Osteoblast (primary cell): Measurements from ENCODE around the gene RAB8A. TPM values are rescaled to one million over a fixed set of nuclear protein-coding genes. Genes with fewer than 3 reads are reported as not detected.

Experiments
- DNase-seq: peaks from one replicate; pipeline ENCODE4 v3.0.0; 2011; ENCODE audit warnings: low spot score, mixed read lengths; ENCODE audit not compliant: insufficient read length; ENCODE audit errors: missing footprints
- H2AFZ ChIP-seq: 2 replicates; pipeline ENCODE4 v1.6.0; 2011; ENCODE audit warnings: mild to moderate bottlenecking, low read length
- H3K27ac ChIP-seq: 2 replicates; pipeline ENCODE4 v1.5.1; 2011; ENCODE audit warnings: mild to moderate bottlenecking, low read depth, low read length, moderate library complexity
- H3K27me3 ChIP-seq: 2 replicates; pipeline ENCODE4 v1.6.0; 2012; ENCODE audit warnings: mild to moderate bottlenecking, control low read depth, inconsistent platforms, low read length, moderate library complexity; ENCODE audit not compliant: insufficient read depth
- H3K36me3 ChIP-seq: 2 replicates; pipeline ENCODE4 v1.5.1; 2011; ENCODE audit warnings: mild to moderate bottlenecking, low read length, control low read depth, moderate library complexity; ENCODE audit not compliant: insufficient read depth
- H3K4me1 ChIP-seq: 2 replicates; pipeline ENCODE4 v1.5.1; 2011; ENCODE audit warnings: mild to moderate bottlenecking, low read length, control low read depth, moderate library complexity; ENCODE audit not compliant: insufficient read depth
- H3K4me2 ChIP-seq: 2 replicates; pipeline ENCODE4 v1.6.0; 2011; ENCODE audit warnings: mild to moderate bottlenecking, low read length; ENCODE audit not compliant: insufficient read depth
- H3K4me3 ChIP-seq: fragments of 200-600 bp; sonication (generic); 3 replicates; pipeline ENCODE4 v1.5.1; 2012; ENCODE audit warnings: mild to moderate bottlenecking, low read length, inconsistent platforms; ENCODE audit not compliant: insufficient read depth
- H3K79me2 ChIP-seq: 2 replicates; pipeline ENCODE4 v1.6.0; 2012; ENCODE audit warnings: mild to moderate bottlenecking, low read length, control low read depth, inconsistent platforms; ENCODE audit not compliant: insufficient read depth
- H3K9me3 ChIP-seq: 2 replicates; pipeline ENCODE4 v1.5.1; 2011; ENCODE audit warnings: low read depth, low read length, control low read depth
- H4K20me1 ChIP-seq: 2 replicates; pipeline ENCODE4 v1.6.0; 2012; ENCODE audit warnings: mild to moderate bottlenecking, low read length, control low read depth; ENCODE audit not compliant: insufficient read depth
- total RNA-seq: library from RNA; depleted of rRNA; stranded (reverse); fragments of >200 nt; gene quantifications from 2 replicates; pipeline ENCODE4 v1.2.3, GENCODE V29; 2012
- TF ChIP-seq, protein P1 (sequence below): IDR thresholded peaks from 2 replicates; pipeline ENCODE4 v1.5.1; 2011; ENCODE audit warnings: mild to moderate bottlenecking, low read depth, low read length, moderate library complexity; ENCODE audit errors: extremely low read depth

Gene RAB8A
- total RNA-seq, result 61.6 and 68.8 TPM in 2 replicates

GRCh38 chr19:16111160-16111908 is at the start of gene RAB8A:
RAB8A (plus strand) TSS chr19:16111889; CDS start chr19:16111902, 13 bp downstream.
- Histone ChIP-seq H3K79me2 (peaks cover 42% of the 10 kb centered on the region), H3K4me2 (peak within 1 kb of the TSS; percentile 88), H4K20me1 (peaks cover 24% of the 10 kb centered on the region), H3K4me1 (peaks cover 11% of the 10 kb centered on the region), H2AFZ (peak within 1 kb of the TSS; percentile 94), H3K36me3 (no peaks in the 10 kb centered on the region), H3K4me3 (peak within 1 kb of the TSS; percentile 99), H3K27ac (peak within 1 kb of the TSS; percentile 93), H3K27me3 (no peaks in the 10 kb centered on the region), H3K9me3 (no peaks in the 10 kb centered on the region)
- DNase-seq, result peak; percentile 100
- TF ChIP-seq, protein P1, sequence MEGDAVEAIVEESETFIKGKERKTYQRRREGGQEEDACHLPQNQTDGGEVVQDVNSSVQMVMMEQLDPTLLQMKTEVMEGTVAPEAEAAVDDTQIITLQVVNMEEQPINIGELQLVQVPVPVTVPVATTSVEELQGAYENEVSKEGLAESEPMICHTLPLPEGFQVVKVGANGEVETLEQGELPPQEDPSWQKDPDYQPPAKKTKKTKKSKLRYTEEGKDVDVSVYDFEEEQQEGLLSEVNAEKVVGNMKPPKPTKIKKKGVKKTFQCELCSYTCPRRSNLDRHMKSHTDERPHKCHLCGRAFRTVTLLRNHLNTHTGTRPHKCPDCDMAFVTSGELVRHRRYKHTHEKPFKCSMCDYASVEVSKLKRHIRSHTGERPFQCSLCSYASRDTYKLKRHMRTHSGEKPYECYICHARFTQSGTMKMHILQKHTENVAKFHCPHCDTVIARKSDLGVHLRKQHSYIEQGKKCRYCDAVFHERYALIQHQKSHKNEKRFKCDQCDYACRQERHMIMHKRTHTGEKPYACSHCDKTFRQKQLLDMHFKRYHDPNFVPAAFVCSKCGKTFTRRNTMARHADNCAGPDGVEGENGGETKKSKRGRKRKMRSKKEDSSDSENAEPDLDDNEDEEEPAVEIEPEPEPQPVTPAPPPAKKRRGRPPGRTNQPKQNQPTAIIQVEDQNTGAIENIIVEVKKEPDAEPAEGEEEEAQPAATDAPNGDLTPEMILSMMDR, result peak; percentile 74

- no peak for DNase-seq
- H3K27me3 ChIP-seq, result no peaks in the 10 kb centered on the region
- H3K4me2 ChIP-seq, result no peak overlapping the region
- peaks cover 33% of the 10 kb centered on the region for H3K4me1 ChIP-seq
- H4K20me1 ChIP-seq, result no peaks in the 10 kb centered on the region
- H3K4me3 ChIP-seq, result no peak overlapping the region
- no peaks in the 10 kb centered on the region for H3K79me2 ChIP-seq
- no peak overlapping the region for H2AFZ ChIP-seq
- H3K9me3 ChIP-seq, result peaks cover 3% of the 10 kb centered on the region
- H3K27ac ChIP-seq, result no peak overlapping the region
- TF ChIP-seq, protein P1, result no peak
- no peaks in the 10 kb centered on the region for H3K36me3 ChIP-seq
Measured at GRCh38 chr19:16061943-16062342, 49.7 kb upstream of the RAB8A start.

- H3K9me3 ChIP-seq, result no peaks in the 10 kb centered on the region
- peaks cover 39% of the 10 kb centered on the region for H3K4me1 ChIP-seq
- H4K20me1 ChIP-seq, result no peaks in the 10 kb centered on the region
- H3K27me3 ChIP-seq, result no peaks in the 10 kb centered on the region
- DNase-seq, result peak; percentile 60
- TF ChIP-seq, protein P1, result peak; percentile 91
- H3K4me2 ChIP-seq, result no peak overlapping the region
- H2AFZ ChIP-seq, result no peak overlapping the region
- H3K79me2 ChIP-seq, result peaks cover 6% of the 10 kb centered on the region
- no peaks in the 10 kb centered on the region for H3K36me3 ChIP-seq
- H3K27ac ChIP-seq, result peak overlapping the region; percentile 8
- no peak overlapping the region for H3K4me3 ChIP-seq
Measured at GRCh38 chr19:16062789-16063188, 48.9 kb upstream of the RAB8A start.

GRCh38 chr19:16064209-16064889 is 47.3 kb upstream of the RAB8A start:
- no peak for DNase-seq
- no peaks in the 10 kb centered on the region for H4K20me1 ChIP-seq
- no peaks in the 10 kb centered on the region for H3K9me3 ChIP-seq
- H3K36me3 ChIP-seq, result no peaks in the 10 kb centered on the region
- TF ChIP-seq, protein P1, result no peak
- H2AFZ ChIP-seq, result no peak overlapping the region
- peaks cover 53% of the 10 kb centered on the region for H3K4me1 ChIP-seq
- H3K27ac ChIP-seq, result peak overlapping the region; percentile 92
- no peak overlapping the region for H3K4me3 ChIP-seq
- H3K79me2 ChIP-seq, result peaks cover 21% of the 10 kb centered on the region
- H3K4me2 ChIP-seq, result peak overlapping the region; percentile 26
- no peaks in the 10 kb centered on the region for H3K27me3 ChIP-seq
